ENCODE measurements around the gene SLC26A8. TPM values are rescaled to one million over a fixed set of nuclear protein-coding genes. Genes with fewer than 3 reads are reported as not detected.

Gene SLC26A8
- total RNA-seq, 2 donors from 2014 or later, result 15.2 TPM; not detected in 1

- TF ChIP-seq POLR2AphosphoS5 (IDR thresholded peaks at IDR 0.05) (no peak), CTCF (IDR thresholded peaks at IDR 0.05) (no peak), POLR2A (IDR thresholded peaks at IDR 0.05) (no peak)
- no peak overlapping the region for H3K27ac ChIP-seq
- H3K36me3 ChIP-seq, result no peaks in the 10 kb centered on the region
- peaks cover 2% of the 10 kb centered on the region for H3K4me1 ChIP-seq (replicated peaks)
- H3K27me3 ChIP-seq (replicated peaks; ENCODE audit: insufficient read depth), result no peaks in the 10 kb centered on the region
- intact Hi-C loops (cut with DNase I), result loop anchor here (5.0 kb wide), 1 partner anchor 35 kb away; no protein-coding TSS in a partner anchor
- H3K9me3 ChIP-seq, result no peaks in the 10 kb centered on the region
- H3K4me3 ChIP-seq, result no peak overlapping the region
- DNase-seq (ENCODE audit: low spot score), result no peak
- WGBS, result 40% methylated on average over 3 of the region's 3 CpGs
Measured at GRCh38 chr6:36067374-36068011, 43.1 kb upstream of the SLC26A8 start.

GRCh38 chr6:36066817-36067216 is 42.4 kb upstream of the SLC26A8 start:
- WGBS, result 86% methylated on average over 2 of the region's 2 CpGs
- Histone ChIP-seq H3K9me3 (no peaks in the 10 kb centered on the region), H3K4me1 (replicated peaks) (peaks cover 2% of the 10 kb centered on the region)

GRCh38 chr6:36065916-36066315 is 41.5 kb upstream of the SLC26A8 start:
- Histone ChIP-seq H3K4me3 (no peak overlapping the region), H3K4me1 (replicated peaks) (peaks cover 2% of the 10 kb centered on the region), H3K36me3 (no peaks in the 10 kb centered on the region), H3K27me3 (replicated peaks; ENCODE audit: insufficient read depth) (no peaks in the 10 kb centered on the region), H3K9me3 (no peaks in the 10 kb centered on the region), H3K27ac (no peak overlapping the region)
- TF ChIP-seq CTCF (IDR thresholded peaks at IDR 0.05) (no peak), POLR2AphosphoS5 (IDR thresholded peaks at IDR 0.05) (no peak)
- intact Hi-C loops (cut with DNase I), result loop anchor here (5.0 kb wide), 1 partner anchor 34 kb away; no protein-coding TSS in a partner anchor
- no peak for DNase-seq (ENCODE audit: low spot score)

More at GRCh38 chr6:36066817-36067216, 42.4 kb upstream of the SLC26A8 start:
- no peak overlapping the region for H3K4me3 ChIP-seq
- DNase-seq (ENCODE audit: low spot score), result no peak
- intact Hi-C loops (cut with DNase I), result loop anchor here (5.0 kb wide), 1 partner anchor 35 kb away; no protein-coding TSS in a partner anchor
- no peaks in the 10 kb centered on the region for H3K36me3 ChIP-seq
- H3K27me3 ChIP-seq (replicated peaks; ENCODE audit: insufficient read depth), result no peaks in the 10 kb centered on the region
- H3K27ac ChIP-seq, result no peak overlapping the region
- TF ChIP-seq POLR2AphosphoS5 (IDR thresholded peaks at IDR 0.05), result no peak
- TF ChIP-seq POLR2A (IDR thresholded peaks at IDR 0.05), result no peak
- TF ChIP-seq CTCF (IDR thresholded peaks at IDR 0.05), result no peak

DNA sequence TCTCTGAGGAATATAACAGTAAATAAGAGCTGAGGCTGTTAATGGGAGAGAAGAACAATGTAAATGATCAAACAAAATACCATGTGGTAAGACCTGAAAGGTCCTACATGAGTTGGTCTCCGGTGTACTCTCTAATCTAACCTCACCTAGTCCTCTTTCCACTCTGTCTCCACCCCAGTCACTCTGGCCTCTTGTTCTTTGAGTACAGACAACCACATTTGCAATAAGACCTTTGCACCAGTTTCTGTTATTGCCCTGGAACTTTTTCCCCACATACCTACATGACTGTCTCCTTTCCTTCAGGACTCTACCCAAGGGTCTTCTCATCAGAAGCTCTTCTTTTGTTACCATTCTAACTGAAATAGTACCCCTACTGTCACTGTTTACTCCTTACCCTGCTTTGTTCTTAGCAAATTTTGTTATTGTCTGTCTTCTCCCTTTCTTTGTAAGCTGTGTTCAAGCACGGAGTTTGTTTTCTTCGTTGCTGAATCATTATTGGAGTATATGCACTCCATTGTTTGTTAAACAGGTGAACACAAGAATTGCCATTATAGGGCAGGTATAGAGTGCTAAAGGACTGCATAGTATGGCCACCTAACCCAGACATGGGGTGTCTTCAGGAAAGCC is 40.4 kb upstream of the SLC26A8 start:
- H3K4me3 ChIP-seq, result no peak overlapping the region
- TF ChIP-seq POLR2A (IDR thresholded peaks at IDR 0.05) (no peak), CTCF (IDR thresholded peaks at IDR 0.05) (no peak), POLR2AphosphoS5 (IDR thresholded peaks at IDR 0.05) (no peak)
- no peaks in the 10 kb centered on the region for H3K9me3 ChIP-seq
- no peaks in the 10 kb centered on the region for H3K27me3 ChIP-seq (replicated peaks; ENCODE audit: insufficient read depth)
- H3K27ac ChIP-seq, result no peak overlapping the region
- peaks cover 2% of the 10 kb centered on the region for H3K4me1 ChIP-seq (replicated peaks)
- intact Hi-C loops (cut with DNase I), result loop anchor here (5.0 kb wide), 1 partner anchor 33 kb away; no protein-coding TSS in a partner anchor
- 56% methylated on average over 3 of the region's 3 CpGs for WGBS
- H3K36me3 ChIP-seq, result no peaks in the 10 kb centered on the region
- no peak for DNase-seq (ENCODE audit: low spot score)

Data from prostate gland (tissue), 2 donors.